Lower leg skin (tissue), 3 donors: ENCODE measurements around the gene MAST3.

ENCODE experiments used
- CTCF ChIP-seq, 3 donors: fragments of 450-650 bp; IDR thresholded peaks; one replicate each; pipeline ENCODE4 v1.5.1; 2016; ENCODE audit warnings: antibody characterized with exemption in 3 of 3, mild to moderate bottlenecking in 3 of 3, moderate library complexity in 2 of 3
- POLR2A ChIP-seq, 2 donors: fragments of 450-650 bp; IDR thresholded peaks; one replicate each; pipeline ENCODE4 v1.6.1; 2016 to 2017; ENCODE audit warnings: antibody characterized with exemption in 2 of 2, mild to moderate bottlenecking in 1 of 2, moderate library complexity in 1 of 2

DNA sequence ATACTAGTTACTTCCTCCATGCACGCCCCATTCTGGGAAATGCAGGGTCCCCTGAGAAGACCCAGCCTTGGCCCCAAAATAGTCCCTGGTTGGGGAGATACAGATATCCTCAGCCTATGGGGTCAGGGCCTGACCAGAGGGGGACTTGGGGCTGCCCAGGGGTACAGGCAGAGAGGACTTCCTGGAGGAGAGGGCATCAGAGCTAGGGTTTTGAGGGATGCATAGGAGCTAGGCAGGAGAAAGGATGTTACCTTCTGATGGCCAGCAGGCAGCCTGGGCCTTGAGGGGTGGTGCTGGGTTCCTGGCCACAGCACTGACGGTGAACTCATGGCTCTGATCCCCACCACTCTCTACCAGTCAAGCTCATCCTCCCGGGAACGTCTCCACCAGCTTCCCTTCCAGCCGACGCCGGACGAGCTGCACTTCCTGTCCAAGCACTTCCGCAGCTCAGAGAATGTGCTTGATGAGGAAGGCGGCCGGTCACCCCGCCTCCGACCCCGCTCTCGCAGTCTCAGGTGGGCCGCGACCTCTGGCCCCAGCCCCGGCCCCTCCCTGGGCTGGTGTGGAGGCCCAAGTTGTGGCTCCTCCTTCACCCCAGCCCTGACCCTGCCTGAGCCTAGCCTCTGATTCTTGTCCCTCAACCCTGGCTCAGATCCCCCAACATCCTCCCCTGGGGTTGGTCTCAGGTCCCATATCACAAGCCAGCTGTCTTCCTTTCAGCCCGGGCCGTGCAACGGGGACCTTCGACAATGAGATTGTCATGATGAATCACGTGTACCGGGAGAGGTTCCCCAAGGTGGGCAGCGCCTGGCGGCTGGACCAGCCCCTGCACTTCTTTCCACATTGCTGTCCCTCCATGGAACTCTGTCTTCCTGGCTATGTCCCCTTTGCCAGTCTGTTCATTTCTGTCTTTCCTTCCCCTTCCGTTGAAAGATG is 25.6 kb downstream of the MAST3 start:
- TF ChIP-seq CTCF (IDR thresholded peaks at IDR 0.05) (no peak), POLR2A (IDR thresholded peaks at IDR 0.05) (no peak)
